ENCODE data around the gene SLC30A4. TPM values are rescaled to one million over a fixed set of nuclear protein-coding genes. Genes with fewer than 3 reads are reported as not detected.

Gene SLC30A4
- total RNA-seq, 2 donors from 2014 or later, result 4.1 to 4.9 TPM

DNA sequence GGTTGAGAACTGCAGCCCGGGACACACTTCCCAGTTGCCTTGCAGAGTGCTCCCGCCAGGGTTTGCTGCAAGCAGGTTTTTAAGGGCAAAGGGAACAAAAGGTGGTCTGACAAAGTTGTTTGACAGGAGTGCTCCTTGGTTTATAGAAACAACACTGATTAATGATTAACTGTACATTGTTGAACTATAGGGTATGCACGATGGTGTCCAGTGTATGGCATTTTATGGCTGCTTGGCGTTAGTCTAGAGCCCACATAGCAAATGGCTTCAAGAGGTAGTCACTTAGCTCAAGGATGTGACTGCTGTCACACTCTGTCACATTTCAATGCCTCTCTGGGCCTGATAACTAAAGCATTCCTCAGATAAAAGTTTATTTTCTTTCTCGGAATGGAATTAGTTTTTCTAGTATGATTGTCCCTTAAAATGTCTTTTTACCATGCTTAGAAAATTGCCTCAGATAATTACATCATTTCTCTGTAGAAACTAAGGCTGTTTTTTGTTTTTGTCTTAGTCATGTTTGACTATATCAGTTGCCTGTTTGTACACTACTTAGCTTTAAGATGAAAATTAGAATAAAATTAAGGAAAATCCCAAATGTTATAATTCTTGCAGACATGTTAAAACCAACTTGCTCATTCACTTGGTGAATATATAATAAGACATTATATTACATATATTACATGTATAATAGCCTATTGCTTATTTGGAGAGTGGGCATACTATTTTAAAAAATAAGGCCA lies 82.9 kb downstream of the SLC30A4 start:
- no peak for DNase-seq (ENCODE audit: low spot score)
- TF ChIP-seq, protein P1, sequence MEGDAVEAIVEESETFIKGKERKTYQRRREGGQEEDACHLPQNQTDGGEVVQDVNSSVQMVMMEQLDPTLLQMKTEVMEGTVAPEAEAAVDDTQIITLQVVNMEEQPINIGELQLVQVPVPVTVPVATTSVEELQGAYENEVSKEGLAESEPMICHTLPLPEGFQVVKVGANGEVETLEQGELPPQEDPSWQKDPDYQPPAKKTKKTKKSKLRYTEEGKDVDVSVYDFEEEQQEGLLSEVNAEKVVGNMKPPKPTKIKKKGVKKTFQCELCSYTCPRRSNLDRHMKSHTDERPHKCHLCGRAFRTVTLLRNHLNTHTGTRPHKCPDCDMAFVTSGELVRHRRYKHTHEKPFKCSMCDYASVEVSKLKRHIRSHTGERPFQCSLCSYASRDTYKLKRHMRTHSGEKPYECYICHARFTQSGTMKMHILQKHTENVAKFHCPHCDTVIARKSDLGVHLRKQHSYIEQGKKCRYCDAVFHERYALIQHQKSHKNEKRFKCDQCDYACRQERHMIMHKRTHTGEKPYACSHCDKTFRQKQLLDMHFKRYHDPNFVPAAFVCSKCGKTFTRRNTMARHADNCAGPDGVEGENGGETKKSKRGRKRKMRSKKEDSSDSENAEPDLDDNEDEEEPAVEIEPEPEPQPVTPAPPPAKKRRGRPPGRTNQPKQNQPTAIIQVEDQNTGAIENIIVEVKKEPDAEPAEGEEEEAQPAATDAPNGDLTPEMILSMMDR (IDR thresholded peaks at IDR 0.05), result no peak

DNA sequence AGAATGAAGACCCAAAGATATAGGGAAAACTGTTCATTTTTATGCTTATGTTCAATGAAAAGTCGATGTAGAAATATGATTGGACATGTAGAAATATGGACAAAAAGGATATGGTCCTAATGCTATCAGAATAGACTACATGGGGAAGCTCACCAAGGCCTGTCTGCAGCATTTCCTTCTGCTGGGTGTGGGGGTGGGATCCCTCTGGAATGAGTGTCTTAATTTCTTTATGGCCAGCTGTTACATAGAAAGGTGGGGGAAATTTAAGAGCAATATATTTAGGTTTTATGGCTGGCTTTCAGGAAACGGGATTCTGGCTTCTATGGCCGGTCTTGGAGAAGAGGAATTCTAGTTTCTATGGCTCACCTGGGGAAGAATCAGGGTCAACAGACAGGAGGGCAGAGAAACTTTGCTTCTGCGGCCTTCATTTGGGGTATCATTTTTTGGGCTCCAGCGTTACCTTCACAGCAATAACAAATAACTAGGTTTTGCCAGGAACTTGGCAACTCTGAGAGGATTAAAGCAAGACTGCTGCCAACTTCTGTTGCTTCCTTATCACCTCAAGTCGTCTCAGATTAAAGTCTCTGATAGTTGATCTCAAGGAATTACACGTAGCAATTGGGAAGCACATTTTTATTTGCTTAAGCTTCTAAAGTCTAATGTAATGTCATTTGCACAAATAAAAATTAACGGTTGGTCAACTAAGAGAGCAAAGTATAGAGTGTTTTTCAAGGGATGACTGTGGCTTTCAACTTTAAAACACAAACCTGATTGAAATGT lies 87.2 kb downstream of the SLC30A4 start:
- TF ChIP-seq, protein P1 (IDR thresholded peaks at IDR 0.05), result no peak
- Histone ChIP-seq H3K27ac (no peak overlapping the region), H3K27me3 (no peaks in the 10 kb centered on the region), H3K36me3 (no peaks in the 10 kb centered on the region), H3K4me1 (peaks cover 0 to 3% of the 10 kb centered on the region in 2 donors), H3K9me3 (no peaks in the 10 kb centered on the region), H3K4me3 (no peak overlapping the region)
- no peak for DNase-seq (ENCODE audit: low spot score)

More for the DNA sequence above, 82.9 kb downstream of the SLC30A4 start:
- H3K27ac ChIP-seq, result no peak overlapping the region
- no peaks in the 10 kb centered on the region for H3K27me3 ChIP-seq
- H3K4me1 ChIP-seq, result no peaks in the 10 kb centered on the region
- H3K36me3 ChIP-seq, result no peaks in the 10 kb centered on the region
- H3K9me3 ChIP-seq, result no peaks in the 10 kb centered on the region
- no peak overlapping the region for H3K4me3 ChIP-seq

DNA sequence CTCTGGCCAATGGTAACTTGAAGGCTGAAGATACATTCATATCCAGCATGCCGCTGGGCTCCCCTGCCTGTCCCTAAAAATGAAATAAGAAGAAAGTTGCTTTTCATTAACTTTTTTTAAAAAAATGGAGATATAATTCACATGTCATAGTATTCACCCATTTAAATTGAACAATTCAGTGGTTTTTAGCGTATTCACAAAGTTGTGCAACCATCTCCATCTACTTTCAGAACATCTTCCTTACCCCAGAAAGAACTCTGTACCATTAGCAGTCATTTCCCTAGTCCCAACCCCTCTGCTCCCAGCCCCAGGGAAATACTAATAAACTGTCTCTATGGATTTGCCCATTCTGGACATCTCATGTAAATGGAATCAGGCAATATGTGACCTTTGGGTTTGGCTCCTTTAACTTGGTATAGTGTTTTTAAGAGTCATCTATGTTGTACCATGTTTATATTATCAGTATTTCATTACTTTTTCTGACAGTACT lies 88.4 kb downstream of the SLC30A4 start:
- Histone ChIP-seq H3K27me3 (no peaks in the 10 kb centered on the region), H3K4me1 (peaks cover 0 to 8% of the 10 kb centered on the region in 2 donors), H3K27ac (no peak overlapping the region), H3K4me3 (no peak overlapping the region), H3K36me3 (no peaks in the 10 kb centered on the region), H3K9me3 (no peaks in the 10 kb centered on the region)
- TF ChIP-seq, protein P1 (IDR thresholded peaks at IDR 0.05), result no peak
- DNase-seq (ENCODE audit: low spot score), result no peak

DNA sequence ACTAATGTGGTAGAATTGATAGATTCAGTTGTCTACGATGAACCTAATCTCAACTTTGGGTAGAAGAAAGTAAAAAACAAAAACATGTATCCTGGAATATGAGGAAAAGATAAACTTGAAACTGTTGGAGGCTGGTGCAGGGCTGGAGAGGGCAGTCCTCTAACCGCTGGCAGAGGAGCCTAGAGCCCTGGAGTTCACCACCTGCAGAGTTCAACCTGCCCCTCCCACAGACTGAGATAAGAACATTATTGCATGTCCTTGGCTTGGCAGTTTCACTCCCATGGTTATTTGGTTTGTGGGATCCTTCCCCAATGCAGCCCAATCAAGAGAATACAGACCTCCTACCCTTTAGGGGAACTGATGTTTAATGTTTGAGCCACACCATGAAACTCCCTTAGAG lies 91.0 kb downstream of the SLC30A4 start:
- Histone ChIP-seq H3K4me1 (peaks cover 0 to 8% of the 10 kb centered on the region in 2 donors), H3K27ac (no peak overlapping the region), H3K27me3 (no peaks in the 10 kb centered on the region), H3K4me3 (no peak overlapping the region), H3K36me3 (no peaks in the 10 kb centered on the region), H3K9me3 (no peaks in the 10 kb centered on the region)
- DNase-seq (ENCODE audit: low spot score), result no peak
- TF ChIP-seq, protein P1 (IDR thresholded peaks at IDR 0.05), result no peak

DNA sequence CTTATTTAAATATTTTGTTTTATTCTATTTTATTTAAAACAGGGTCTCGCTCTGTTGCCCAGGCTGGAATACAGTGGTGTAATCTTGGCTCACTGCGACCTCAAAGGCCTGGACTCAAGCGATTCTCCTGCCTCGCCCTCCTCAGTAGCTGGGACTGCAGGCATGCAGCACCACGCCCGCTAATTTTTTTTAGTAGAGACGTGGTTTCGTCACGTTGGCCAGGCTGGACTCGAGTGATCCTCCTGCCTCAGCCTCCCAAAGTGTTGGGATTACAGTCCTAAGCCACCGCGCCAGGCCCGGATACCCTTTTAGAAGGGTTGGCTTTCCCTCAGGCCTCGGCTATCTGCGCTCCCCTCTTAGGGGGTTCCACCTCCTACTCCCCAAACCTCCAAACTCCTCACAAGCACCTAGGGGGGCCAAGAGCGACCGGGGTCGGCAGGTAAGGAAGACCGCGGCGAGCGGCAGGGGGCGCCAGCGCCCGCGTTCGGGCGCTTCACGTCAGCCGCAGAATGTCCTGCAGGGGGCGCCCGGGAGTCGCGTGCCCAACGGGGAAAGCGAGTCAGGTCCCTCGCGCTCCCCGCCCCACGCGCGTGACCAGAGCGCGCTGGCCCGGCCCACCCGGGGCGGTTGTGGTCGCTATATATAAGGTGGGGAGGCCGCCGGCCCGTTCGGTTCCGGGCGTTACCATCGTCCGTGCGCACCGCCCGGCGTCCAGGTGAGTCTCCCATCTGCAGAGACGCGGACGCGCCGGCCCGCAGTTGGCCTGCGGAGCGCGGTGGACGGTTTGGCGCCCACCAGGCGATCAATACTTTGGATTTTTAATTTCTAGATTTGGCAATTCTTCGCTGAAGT lies 92.4 kb downstream of the SLC30A4 start:
- Histone ChIP-seq H3K27me3 (no peaks in the 10 kb centered on the region), H3K4me3 (peak overlapping the region; percentile 16 to 47), H3K27ac (no peak overlapping the region), H3K4me1 (peaks cover 0 to 8% of the 10 kb centered on the region in 2 donors), H3K9me3 (no peaks in the 10 kb centered on the region), H3K36me3 (no peaks in the 10 kb centered on the region)
- TF ChIP-seq, protein P1 (IDR thresholded peaks at IDR 0.05), result peak; percentile 97 to 100
- DNase-seq (ENCODE audit: low spot score), result peak; percentile 70

Measured in right atrium auricular region (tissue), 2 donors.